HG02678 (cell line): Measurements from ENCODE around the gene EXOC3L1.

ENCODE experiments used
- ATAC-seq: cut with Tn5 transposase; IDR thresholded peaks from one replicate; pipeline ENCODE4 v1.9.1; 2021; ENCODE audit warnings: mild to moderate bottlenecking, moderate library complexity; ENCODE audit not compliant: unreplicated experiment

Gene EXOC3L1

GRCh38 chr16:67216612-67217490, 26.9 kb upstream of the EXOC3L1 start:
- ATAC-seq, result no peak

- ATAC-seq, result no peak
Observed at GRCh38 chr16:67215706-67216105, 25.8 kb upstream of the EXOC3L1 start.

- ATAC-seq, result no peak
Observed at GRCh38 chr16:67213197-67214019, 23.5 kb upstream of the EXOC3L1 start.

- no peak for ATAC-seq
Observed at GRCh38 chr16:67212766-67213165, 22.8 kb upstream of the EXOC3L1 start.

GRCh38 chr16:67211674-67212073, 21.7 kb upstream of the EXOC3L1 start:
- no peak for ATAC-seq

- no peak for ATAC-seq
Observed at GRCh38 chr16:67210069-67210937, 20.4 kb upstream of the EXOC3L1 start.

GRCh38 chr16:67209565-67209964, 19.6 kb upstream of the EXOC3L1 start:
- ATAC-seq, result no peak

- no peak for ATAC-seq
Observed at GRCh38 chr16:67208154-67208896, 18.4 kb upstream of the EXOC3L1 start.

GRCh38 chr16:67207249-67208091, 17.5 kb upstream of the EXOC3L1 start:
- ATAC-seq, result no peak

GRCh38 chr16:67206838-67207248, 16.9 kb upstream of the EXOC3L1 start:
- no peak for ATAC-seq

GRCh38 chr16:67206129-67206837, 16.3 kb upstream of the EXOC3L1 start:
- ATAC-seq, result no peak

- no peak for ATAC-seq
Observed at GRCh38 chr16:67204076-67204475, 14.1 kb upstream of the EXOC3L1 start.

- no peak for ATAC-seq
Observed at GRCh38 chr16:67202956-67203493, 13.1 kb upstream of the EXOC3L1 start.

GRCh38 chr16:67202426-67202825, 12.5 kb upstream of the EXOC3L1 start:
- ATAC-seq, result no peak

- ATAC-seq, result no peak
Observed at GRCh38 chr16:67201411-67202345, 11.7 kb upstream of the EXOC3L1 start.

GRCh38 chr16:67200491-67200890, 10.6 kb upstream of the EXOC3L1 start:
- ATAC-seq, result no peak

GRCh38 chr16:67199808-67200198, 9.9 kb upstream of the EXOC3L1 start:
- ATAC-seq, result no peak
